ENCODE results near the gene IL17RA. TPM values are rescaled to one million over a fixed set of nuclear protein-coding genes. Genes with fewer than 3 reads are reported as not detected.
A peak's percentile ranks its signal among the peaks of the same experiment; 100 is the strongest.

Gene IL17RA
- total and polyA plus RNA-seq, 4 donors, result 9.0 to 45.1 (median 22.6) TPM

GRCh38 chr22:17095538-17095937 is 10.7 kb downstream of the IL17RA start:
- Histone ChIP-seq H3K9me3 (ENCODE audit: control insufficient read depth in 4 of 4, insufficient read depth in 3 of 4, low read length in 3 of 4) (no peaks in the 10 kb centered on the region), H3K4me1 (ENCODE audit: control insufficient read depth in 5 of 5, insufficient read depth in 5 of 5, low read length in 5 of 5) (peaks cover 0 to 2% (median 0%) of the 10 kb centered on the region in 5 donors), H3K27me3 (ENCODE audit: control insufficient read depth in 3 of 3, insufficient read depth in 3 of 3, low read length in 2 of 3) (no peaks in the 10 kb centered on the region), H3K27ac (ENCODE audit: low read depth in 1 of 2, low read length in 1 of 2) (no peak overlapping the region), H3K9ac (ENCODE audit: insufficient read depth in 1 of 2, low read length in 2 of 2) (no peak overlapping the region), H3K36me3 (ENCODE audit: control insufficient read depth in 4 of 4, insufficient read depth in 4 of 4, low read length in 4 of 4) (peaks cover 0 to 27% (median 7%) of the 10 kb centered on the region in 4 donors), H3K4me3 (no peak overlapping the region)
- DNase-seq (no peak), ATAC-seq (ENCODE audit: insufficient read depth, low FRiP score) (no peak)
- TF ChIP-seq CTCF (IDR thresholded peaks at IDR 0.05; ENCODE audit: control extremely low read depth, extremely low read depth), result no peak
- WGBS, 2 donors, result 91% methylated on average over 6 of the region's 6 CpGs

GRCh38 chr22:17096071-17096470 is 11.3 kb downstream of the IL17RA start:
- peaks cover 0 to 2% (median 0%) of the 10 kb centered on the region in 5 donors for H3K4me1 ChIP-seq (ENCODE audit: control insufficient read depth in 5 of 5, insufficient read depth in 5 of 5, low read length in 5 of 5)
- no peak overlapping the region for H3K27ac ChIP-seq (ENCODE audit: low read depth in 1 of 2, low read length in 1 of 2)
- ATAC-seq (ENCODE audit: insufficient read depth, low FRiP score) (no peak), DNase-seq (no peak)
- no peaks in the 10 kb centered on the region for H3K9me3 ChIP-seq (ENCODE audit: control insufficient read depth in 4 of 4, insufficient read depth in 3 of 4, low read length in 3 of 4)
- H3K36me3 ChIP-seq (ENCODE audit: control insufficient read depth in 4 of 4, insufficient read depth in 4 of 4, low read length in 4 of 4), result peaks cover 0 to 32% (median 7%) of the 10 kb centered on the region in 4 donors
- 85 to 89% methylated on average over 7 of the region's 7 CpGs for WGBS, 2 donors
- TF ChIP-seq CTCF (IDR thresholded peaks at IDR 0.05; ENCODE audit: control extremely low read depth, extremely low read depth), result no peak
- H3K4me3 ChIP-seq, result no peak overlapping the region
- no peaks in the 10 kb centered on the region for H3K27me3 ChIP-seq (ENCODE audit: control insufficient read depth in 3 of 3, insufficient read depth in 3 of 3, low read length in 2 of 3)
- H3K9ac ChIP-seq (ENCODE audit: insufficient read depth in 1 of 2, low read length in 2 of 2), result no peak overlapping the region

GRCh38 chr22:17097062-17097461 is 12.3 kb downstream of the IL17RA start:
- Histone ChIP-seq H3K4me1 (ENCODE audit: control insufficient read depth in 5 of 5, insufficient read depth in 5 of 5, low read length in 5 of 5) (peaks cover 0 to 2% (median 0%) of the 10 kb centered on the region in 5 donors), H3K4me3 (no peak overlapping the region), H3K27me3 (ENCODE audit: control insufficient read depth in 3 of 3, insufficient read depth in 3 of 3, low read length in 2 of 3) (no peaks in the 10 kb centered on the region), H3K27ac (ENCODE audit: low read depth in 1 of 2, low read length in 1 of 2) (no peak overlapping the region), H3K9ac (ENCODE audit: insufficient read depth in 1 of 2, low read length in 2 of 2) (no peak overlapping the region), H3K36me3 (ENCODE audit: control insufficient read depth in 4 of 4, insufficient read depth in 4 of 4, low read length in 4 of 4) (peaks cover 0 to 41% (median 10%) of the 10 kb centered on the region in 4 donors), H3K9me3 (ENCODE audit: control insufficient read depth in 4 of 4, insufficient read depth in 3 of 4, low read length in 3 of 4) (no peaks in the 10 kb centered on the region)
- 38 to 72% methylated on average over 6 of the region's 6 CpGs for WGBS, 2 donors
- no peak for TF ChIP-seq CTCF (IDR thresholded peaks at IDR 0.05; ENCODE audit: control extremely low read depth, extremely low read depth)
- DNase-seq (no peak), ATAC-seq (ENCODE audit: insufficient read depth, low FRiP score) (no peak)

GRCh38 chr22:17097701-17098100 is 12.9 kb downstream of the IL17RA start:
- Histone ChIP-seq H3K4me3 (no peak overlapping the region), H3K9me3 (ENCODE audit: control insufficient read depth in 4 of 4, insufficient read depth in 3 of 4, low read length in 3 of 4) (no peaks in the 10 kb centered on the region), H3K9ac (ENCODE audit: insufficient read depth in 1 of 2, low read length in 2 of 2) (no peak overlapping the region), H3K4me1 (ENCODE audit: control insufficient read depth in 5 of 5, insufficient read depth in 5 of 5, low read length in 5 of 5) (peaks cover 0 to 2% (median 0%) of the 10 kb centered on the region in 5 donors), H3K27ac (ENCODE audit: low read depth in 1 of 2, low read length in 1 of 2) (peak overlapping the region in 1 of 2 donors; percentile 26), H3K27me3 (ENCODE audit: control insufficient read depth in 3 of 3, insufficient read depth in 3 of 3, low read length in 2 of 3) (no peaks in the 10 kb centered on the region), H3K36me3 (ENCODE audit: control insufficient read depth in 4 of 4, insufficient read depth in 4 of 4, low read length in 4 of 4) (peaks cover 0 to 46% (median 10%) of the 10 kb centered on the region in 4 donors)
- DNase-seq, result no peak
- no peak for ATAC-seq (ENCODE audit: insufficient read depth, low FRiP score)
- TF ChIP-seq CTCF (IDR thresholded peaks at IDR 0.05; ENCODE audit: control extremely low read depth, extremely low read depth), result no peak
- 85 to 89% methylated on average over 6 of the region's 6 CpGs for WGBS, 2 donors

Data from lung (tissue), 12 donors.